CD4-positive, alpha-beta T cell treated with Interleukin-6 for 4 hours (primary cell): Measurements from ENCODE around the gene VDR.
"Not testable (repeated sequence)": the region's sequence is repeated elsewhere in the genome, so short reads cannot be mapped to it uniquely, and the experiment has no call there.

Source experiments
- DNase-seq: peaks from one replicate; pipeline ENCODE4 v3.0.0-alpha.2; 2020; ENCODE audit warnings: mixed read lengths

VDR gene

DNA sequence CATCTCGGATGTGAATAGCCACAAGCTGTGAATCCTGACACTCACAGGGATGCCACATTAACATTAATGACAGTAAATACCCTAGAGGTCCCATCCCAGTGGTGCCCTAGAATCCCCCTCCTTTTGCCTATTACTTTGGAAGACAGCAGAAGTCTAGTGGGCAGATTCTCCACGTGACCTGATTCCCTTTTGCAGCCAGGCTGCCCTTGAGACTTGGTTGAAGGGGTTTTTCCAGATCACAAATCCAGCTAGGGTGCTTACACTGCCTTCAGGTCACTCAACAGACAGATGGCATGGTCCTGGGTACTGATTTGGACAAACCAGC lies 93.8 kb downstream of the VDR start:
- DNase-seq = no peak

DNA sequence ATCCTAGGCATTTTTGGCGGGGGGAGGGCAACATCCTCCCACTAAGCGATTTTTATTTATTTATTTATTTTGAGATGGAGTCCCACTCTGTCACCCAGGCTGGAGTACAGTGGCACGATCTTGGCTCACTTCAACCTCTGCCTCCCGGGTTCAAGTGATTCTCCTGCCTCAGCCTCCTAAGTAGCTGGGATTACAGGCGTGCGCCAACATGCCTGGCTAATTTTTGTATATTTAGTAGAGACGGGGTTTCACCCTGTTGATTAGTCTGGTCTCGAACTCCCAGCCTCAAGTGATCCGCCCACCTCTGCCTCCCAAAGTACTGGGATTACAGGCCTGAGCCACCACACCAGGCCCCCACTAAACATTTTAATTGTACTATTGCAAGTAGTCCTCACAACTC lies 95.3 kb downstream of the VDR start:
- DNase-seq = not testable (repeated sequence)

DNA sequence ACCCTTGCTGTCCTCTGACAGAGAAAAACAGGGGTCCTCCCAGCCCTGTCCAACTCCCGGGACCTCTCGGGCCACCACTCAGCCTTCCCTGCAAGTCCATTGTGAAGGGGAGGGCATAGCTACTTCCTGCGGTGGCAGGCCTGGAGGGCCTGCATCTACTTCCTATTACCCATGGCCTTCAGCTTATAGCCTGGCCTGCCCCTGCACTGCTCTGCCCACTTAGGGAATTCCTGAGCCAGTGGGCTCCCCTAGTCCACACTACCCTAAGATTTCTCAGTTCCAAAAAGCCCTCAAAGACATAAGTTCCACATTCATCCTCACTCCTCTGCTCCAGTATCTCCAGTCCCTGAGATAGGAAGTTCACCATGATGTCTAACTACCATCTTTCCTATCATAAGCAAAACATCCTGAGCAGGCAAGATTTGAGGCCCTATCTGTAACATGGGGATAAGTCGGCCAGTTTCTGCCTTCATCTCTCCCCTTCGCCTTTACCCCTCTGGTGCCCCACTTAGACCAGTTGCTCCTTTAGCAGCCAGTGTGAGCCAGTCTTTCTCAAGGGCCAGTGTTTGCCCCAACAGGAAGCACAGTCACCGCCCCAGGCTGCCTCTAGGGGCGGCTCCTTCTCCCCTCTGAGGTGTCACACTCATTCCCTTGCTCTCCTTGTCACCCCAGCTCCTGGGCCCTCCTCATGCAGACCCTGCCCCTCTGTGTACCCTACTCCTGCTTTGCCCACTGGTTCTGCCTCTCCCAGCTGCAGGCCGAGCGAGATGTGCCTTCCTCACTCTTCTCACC lies 96.0 kb downstream of the VDR start:
- DNase-seq = peak; percentile 66

- DNase-seq = peak; percentile 89
Measured at GRCh38 chr12:47808050-47808449, 96.7 kb downstream of the VDR start.

GRCh38 chr12:47807338-47807737 lies 97.5 kb downstream of the VDR start:
- no peak for DNase-seq

DNA sequence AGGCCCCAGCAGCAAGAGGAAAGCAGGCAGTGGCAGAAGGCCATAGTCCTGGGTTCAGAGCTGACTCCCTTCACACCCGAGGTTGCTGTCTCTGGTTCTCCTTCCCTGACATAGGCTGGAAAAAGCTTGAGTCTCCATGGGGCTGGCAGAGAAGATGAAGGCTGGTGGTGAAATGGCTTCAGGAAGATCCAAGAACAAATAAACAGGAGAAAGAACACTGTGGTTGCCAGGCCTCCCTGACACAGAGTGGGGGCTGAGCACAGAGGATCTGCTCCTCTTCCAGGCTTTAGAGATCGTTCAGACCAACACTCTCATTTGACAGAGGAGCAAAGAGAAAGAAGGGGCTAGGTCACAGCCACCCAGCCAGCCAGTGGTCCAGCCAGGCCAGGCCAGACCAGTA lies 99.4 kb downstream of the VDR start:
- no peak for DNase-seq

DNA sequence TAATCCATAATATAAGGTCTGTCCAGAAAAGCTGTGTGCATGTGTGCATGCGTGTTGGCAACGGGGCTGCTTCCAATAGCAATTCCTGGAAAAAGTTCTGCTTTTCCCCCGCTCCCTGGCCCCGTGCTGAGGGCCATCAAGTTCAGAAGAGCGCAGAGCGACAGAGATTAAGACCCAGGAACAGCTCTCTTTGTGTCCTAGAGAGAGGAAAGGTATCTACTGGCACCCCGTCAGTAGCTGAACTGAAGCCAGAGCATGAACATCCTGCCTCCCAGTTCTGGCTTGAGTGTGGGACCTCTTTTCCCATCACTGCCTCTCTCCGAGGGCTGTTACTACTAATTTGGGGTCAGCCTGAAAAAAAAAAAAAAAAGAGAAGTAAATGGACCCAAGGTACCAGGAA lies 100.6 kb downstream of the VDR start:
- DNase-seq = no peak

DNA sequence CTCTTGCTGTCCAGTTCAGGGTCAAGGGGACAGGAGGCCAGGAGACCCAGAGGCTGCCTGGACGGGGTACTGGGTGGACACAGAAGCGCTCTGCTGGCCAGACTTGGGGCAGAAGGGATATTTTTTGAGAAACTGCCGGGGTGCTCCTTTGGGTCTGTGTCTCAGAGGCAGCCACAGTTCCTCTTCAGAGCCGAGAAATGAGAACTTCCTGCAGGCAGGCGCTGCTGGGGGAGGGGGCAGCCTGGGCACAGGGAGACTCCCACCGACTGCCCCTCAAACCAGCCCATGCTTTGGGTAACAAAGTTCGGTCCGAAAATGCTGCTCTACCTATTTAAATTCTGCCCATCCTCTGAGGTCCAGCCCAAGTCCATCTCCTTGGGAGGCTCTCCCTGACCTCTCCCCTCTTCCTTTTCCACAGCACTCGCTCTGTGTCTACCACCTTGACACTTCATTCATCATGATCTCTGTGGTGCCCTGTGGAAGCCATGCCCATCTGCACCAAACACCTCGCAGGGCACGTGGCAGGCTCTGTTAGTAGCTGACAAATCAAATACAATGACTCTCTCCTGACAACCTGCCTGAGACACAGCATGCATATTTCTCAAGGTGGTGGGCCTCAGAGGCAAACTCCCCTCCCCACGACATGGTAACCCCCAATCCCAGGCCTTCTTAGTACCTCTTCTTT lies 101.5 kb downstream of the VDR start:
- peak; percentile 41 for DNase-seq

GRCh38 chr12:47802312-47802711 lies 102.5 kb downstream of the VDR start:
- DNase-seq = peak; percentile 32

GRCh38 chr12:47801904-47802246 lies 102.9 kb downstream of the VDR start:
- no peak for DNase-seq

- no peak for DNase-seq
Measured at GRCh38 chr12:47801170-47801903, 103.5 kb downstream of the VDR start.

DNA sequence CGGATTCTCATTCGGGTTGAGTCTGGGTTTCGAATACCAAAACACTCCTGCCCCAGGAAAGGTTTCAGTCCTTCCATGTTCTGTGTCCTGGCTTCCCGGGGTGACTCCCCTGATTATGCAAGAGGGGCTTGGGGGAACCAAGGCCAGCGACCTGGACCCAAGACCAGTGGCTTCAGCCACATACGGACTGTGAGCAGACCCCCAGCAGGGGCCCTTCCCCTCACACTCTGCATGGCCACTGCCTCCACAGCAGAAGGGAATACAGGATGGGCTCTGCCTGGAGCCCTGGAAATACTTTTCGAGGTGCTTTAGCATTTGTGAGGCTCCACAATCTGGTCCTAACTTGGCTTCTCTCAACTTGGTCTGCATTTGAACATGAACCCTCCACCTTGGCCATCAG lies 104.2 kb downstream of the VDR start:
- no peak for DNase-seq

GRCh38 chr12:47799357-47799955 lies 105.3 kb downstream of the VDR start:
- DNase-seq = no peak

DNA sequence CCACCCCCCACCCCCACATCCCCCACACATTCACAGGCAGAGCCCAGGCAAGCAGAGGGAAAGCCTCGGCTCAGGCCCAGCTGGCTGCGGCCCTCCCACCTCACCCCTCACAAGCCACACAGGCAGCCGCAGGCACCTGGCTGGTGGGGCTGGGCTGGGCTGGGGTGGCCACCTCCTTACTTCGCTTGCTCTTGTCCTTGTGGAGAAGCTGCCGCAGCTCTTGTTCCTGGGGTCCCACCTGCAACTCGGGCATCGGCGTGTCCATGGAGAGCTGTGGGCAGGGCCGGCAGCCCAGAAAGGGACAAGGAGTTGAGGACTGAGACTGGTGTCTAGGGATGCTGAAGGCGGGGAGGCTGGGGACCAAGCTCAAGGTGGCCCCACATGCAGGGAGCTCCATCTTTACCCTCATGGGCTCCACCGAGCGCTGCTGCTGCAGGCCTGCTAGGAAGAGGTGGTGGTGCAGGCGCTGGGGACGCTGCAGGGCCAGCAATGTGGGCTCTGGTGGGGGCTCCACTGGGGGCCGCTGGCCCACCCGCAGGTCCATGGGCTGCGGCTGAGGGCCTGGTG lies 106.3 kb downstream of the VDR start:
- no peak for DNase-seq

DNA sequence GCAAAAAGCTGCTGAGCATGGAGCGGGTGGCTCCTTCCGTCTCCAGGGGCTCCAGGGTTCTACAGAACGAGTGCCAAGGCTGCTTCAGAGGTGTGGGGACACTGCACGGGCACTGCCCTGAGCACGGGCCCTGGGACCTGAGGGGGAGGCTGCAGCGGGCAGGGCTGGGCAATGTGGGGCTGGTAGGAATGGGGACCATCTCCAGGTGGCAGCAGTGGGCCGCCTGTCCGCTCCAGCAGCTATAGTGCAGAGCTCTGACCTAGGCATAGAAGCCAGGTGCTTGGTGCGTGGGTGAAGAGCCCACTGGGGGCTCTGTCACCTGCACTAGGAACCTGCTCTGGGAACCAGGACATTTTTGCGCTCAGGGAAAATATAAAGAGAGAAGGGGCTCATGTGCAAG lies 107.4 kb downstream of the VDR start:
- DNase-seq = peak; percentile 56

- no peak for DNase-seq
Measured at GRCh38 chr12:47795814-47796411, 108.9 kb downstream of the VDR start.

- no peak for DNase-seq
Measured at GRCh38 chr12:47795121-47795813, 109.5 kb downstream of the VDR start.

DNA sequence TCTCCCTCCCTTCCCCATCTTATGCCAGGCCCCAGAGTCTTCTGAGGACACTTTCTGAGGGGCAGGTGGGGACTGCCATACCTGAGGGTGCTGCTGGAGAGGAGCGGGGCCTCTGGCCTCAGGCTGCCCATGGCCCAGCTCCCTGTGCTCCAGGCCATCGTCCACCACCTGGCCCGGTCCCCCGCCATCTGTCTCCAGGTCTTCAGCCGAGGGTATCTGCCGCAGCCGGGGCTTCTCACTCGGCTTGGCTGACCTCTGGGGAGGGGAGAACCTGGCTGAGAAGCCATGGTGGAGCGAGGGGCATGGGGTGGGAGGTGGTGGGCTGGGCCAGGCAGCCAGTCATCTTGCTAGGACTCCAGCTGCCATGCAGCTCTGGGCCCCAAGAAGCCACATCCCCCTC lies 110.1 kb downstream of the VDR start:
- no peak for DNase-seq

- DNase-seq = no peak
Measured at GRCh38 chr12:47793015-47793681, 111.6 kb downstream of the VDR start.

GRCh38 chr12:47791874-47792273 lies 112.9 kb downstream of the VDR start:
- DNase-seq = no peak
